GM18951 (cell line): ENCODE data around the gene COL15A1.
"Not testable (repeated sequence)": the region's sequence is repeated elsewhere in the genome, so short reads cannot be mapped to it uniquely, and the experiment has no call there.

Experiments
- POLR2A ChIP-seq: IDR thresholded peaks from 4 replicates; pipeline ENCODE4 v1.6.1; 2011; ENCODE audit warnings: mild to moderate bottlenecking; ENCODE audit not compliant: insufficient read length, insufficient read depth; ENCODE audit errors: extremely low read depth
- in situ Hi-C: fragments of 300-500 bp; cut with MboI; formaldehyde crosslinking; loops from one replicate; pipeline ENCODE4 v1.12.0; 2022; ENCODE audit warnings: low sequenced_read_pairs, mixed read lengths, inconsistent platforms; ENCODE audit not compliant: unreplicated experiment

Gene COL15A1

DNA sequence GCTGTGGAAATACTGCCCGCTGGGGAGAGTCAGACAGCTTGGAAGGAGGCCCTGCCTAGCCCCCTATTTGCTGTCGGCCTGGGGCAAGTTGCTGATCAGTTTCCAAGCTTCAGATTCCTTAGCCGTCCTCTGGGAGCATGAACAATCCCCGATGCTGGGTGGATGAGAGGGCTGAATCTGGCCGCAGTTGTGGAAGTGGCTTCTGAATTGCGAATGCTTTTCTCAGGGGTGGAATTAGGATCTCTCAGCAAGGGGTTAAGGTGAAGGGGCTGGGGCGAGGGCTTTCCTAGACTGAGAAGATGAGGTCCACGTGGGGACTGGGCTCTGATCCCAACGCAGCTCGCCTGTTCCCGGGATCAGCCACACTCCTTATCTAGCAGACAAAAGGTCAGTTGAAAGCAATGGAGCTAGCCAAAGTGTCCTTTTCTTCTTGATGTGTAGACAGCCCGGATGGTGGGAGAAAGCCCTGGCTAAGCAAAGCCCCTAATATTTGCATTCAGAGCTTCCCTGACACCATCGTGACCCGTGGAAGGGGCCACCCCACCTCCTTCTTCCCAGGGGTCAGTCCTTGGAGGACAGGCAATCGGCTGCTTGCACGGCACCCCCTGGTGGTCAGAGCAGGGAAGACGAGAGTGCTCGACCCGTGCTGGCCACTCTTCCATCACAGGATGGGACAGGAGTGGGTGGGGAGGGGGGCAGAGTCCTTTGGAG, 54.9 kb downstream of the COL15A1 start:
- in situ Hi-C loops: loop anchor here (10.0 kb wide), 2 partner anchors 136 to 154 kb away; no protein-coding TSS in a partner anchor
- no peak for TF ChIP-seq POLR2A

DNA sequence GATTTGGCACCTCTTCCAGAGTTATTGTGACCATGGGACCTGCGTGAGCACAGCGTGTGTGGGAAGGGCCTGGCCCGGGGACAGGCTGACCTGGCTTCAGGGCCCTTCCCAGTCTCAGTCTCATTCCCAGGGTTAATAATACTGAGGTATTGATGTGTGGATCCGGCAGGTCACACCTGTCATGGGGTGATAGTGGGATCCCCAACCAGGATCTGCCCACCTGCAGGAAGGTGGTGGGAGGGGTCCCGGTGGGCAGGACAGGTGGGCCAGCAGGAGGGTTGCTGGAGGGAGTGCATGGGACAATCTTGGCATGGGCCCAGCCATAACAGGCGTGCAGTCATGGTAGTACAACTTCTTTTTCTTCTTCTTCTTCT, 55.4 kb downstream of the COL15A1 start:
- in situ Hi-C loops: loop anchor here (10.0 kb wide), 2 partner anchors 136 to 154 kb away; no protein-coding TSS in a partner anchor
- no peak for TF ChIP-seq POLR2A

DNA sequence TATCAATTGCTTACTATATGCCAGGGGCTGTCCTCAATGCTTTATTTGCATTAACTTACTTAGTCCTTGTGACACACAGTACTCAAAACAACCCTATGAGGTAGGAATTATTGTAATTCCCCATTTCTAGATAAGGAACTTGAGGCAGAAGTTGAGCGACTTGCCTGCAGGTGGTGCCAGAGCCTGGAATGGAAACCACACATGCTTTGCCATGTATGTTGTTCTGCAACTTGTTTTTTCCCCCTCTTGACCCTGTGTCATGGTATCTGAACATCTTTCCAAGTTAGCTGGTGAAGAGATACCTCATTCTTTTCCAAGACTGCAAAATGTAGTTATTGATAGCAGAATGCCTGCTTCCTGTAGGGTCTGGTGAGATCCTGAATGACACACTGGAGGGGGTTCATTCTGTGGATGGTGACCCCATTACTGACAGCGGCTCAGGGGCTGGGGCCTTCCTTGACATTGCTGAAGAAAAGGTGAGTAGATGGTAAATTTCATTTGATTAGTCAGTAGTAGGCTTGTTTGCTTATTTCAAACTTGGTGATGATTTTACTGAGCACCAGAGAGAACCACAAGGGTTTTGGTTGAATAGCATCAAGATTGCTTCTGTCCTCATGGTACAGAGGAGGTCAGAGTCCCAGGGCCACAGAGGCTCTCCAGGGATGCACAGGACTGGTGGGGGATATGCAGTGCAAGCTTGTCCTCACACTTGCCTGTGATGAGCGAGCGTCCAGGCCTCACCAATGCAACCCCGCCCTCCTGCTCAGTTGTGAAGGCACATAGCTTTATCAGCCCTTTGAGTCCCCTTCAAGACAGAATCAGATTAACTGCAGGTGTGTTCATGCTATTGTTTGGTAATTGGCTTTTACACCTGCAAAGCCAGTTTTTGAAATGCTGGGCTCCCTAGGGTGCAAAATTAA, 57.0 kb downstream of the COL15A1 start:
- in situ Hi-C loops: no loop called here
- no peak for TF ChIP-seq POLR2A

DNA sequence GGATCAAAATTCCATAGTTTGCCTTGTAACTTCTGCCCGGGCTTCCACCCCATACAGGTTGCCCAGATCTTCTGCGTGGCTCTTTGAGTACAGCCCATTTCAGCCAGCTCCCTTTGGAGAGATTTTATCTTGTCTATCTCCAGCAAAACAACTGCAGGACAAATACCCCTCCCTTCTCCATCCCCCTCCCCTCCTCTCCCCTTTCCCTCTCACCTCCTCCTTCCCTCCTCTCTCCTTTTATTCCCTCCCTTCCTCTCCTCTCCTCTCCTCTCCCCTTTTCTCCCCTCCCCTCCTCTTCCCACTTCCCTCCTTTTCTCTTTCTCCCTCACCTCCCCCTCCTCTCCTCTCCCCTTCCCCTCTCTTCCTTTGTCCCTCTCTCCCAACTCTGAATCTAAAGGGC, 58.2 kb downstream of the COL15A1 start:
- in situ Hi-C loops: no loop called here
- no peak for TF ChIP-seq POLR2A

DNA sequence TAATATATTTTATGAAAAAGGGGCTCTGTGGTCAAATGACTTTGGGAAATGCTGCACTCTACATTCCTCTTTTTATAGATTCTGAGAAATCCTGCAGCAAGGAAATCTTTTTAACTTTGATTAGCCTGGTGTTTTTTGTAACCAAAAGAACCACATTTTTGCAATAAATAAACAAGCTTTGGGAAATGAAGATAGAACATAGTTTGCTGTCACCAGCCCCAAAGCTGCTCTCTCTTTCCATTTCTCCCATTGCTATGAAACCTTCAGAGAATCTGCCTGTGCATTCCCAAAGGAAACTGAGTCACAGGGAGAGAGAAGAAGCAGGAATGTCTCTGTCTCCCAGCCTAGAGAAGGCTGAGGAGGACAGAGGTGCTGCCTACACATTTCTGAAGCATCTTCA, 59.0 kb downstream of the COL15A1 start:
- in situ Hi-C loops: no loop called here
- TF ChIP-seq POLR2A: no peak

DNA sequence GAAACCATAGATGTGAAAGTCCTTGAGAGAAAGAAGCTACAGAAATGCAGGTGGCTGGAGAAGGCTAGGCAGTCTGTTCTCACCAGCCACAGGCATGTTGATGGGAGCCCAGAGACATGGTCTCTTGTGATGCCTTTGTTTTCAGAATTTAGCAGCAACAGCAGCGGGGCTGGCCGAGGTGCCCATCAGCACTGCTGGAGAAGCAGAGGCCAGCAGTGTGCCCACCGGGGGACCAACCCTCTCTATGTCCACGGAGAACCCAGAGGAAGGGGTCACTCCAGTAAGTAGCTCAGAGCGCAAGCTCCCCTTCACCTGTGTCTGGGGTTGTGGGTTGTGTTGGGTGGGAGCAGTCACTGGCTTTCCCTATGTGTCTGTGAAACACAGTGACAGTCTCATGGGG, 59.6 kb downstream of the COL15A1 start:
- TF ChIP-seq POLR2A: no peak
- in situ Hi-C loops: no loop called here

DNA sequence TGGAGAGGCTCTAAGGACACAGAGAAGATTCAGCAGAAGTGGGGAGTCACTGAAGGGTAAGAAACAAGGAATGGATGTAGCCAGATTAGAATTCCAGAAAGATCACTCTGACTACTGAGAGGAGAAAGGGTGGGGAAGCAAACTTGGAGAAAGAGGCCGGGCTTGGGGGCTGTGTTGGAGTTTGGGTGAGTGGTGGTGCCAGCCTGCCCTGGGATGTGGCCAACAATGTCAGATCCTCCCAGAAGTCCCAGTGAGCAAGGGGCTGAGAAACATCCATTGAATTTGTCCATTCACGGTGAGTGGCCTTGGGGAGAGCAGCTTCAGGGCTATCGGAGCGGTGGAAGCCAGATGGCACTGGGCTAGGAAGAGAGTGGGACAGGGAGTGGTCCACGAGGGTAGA, 60.4 kb downstream of the COL15A1 start:
- in situ Hi-C loops: no loop called here
- TF ChIP-seq POLR2A: no peak

DNA sequence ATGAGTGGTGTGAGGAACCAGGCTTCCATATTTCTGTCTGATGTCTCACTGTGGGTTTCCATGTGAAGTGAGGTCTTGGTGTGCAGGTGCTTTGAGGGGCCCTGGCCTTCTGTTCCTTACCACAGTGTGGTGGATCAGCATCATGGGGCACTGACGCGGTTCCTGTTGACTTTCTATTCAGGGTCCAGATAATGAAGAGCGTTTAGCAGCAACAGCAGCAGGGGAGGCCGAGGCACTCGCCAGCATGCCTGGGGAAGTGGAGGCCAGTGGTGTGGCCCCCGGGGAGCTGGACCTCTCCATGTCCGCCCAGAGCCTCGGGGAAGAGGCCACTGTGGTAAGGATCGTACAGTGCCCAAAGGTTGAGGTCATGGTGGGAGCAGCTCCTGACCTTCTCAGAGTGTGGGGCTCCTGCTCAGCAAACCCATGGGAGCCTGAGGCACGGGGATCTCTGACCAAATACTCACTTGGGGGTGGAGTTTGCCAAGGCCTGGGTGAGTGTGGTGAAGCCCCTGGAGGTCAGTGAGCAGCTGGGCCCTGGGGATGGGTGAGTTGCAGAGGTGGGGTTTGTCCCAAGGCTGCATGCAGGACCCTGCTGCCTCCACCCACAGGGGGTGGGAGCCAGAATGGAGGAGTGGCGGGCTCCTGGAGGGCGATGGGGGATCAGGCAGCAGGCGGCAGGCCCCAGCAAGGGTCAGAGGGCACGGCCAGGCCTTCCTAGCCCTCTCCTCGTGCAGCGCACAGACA, 61.2 kb downstream of the COL15A1 start:
- TF ChIP-seq POLR2A: no peak
- in situ Hi-C loops: no loop called here

DNA sequence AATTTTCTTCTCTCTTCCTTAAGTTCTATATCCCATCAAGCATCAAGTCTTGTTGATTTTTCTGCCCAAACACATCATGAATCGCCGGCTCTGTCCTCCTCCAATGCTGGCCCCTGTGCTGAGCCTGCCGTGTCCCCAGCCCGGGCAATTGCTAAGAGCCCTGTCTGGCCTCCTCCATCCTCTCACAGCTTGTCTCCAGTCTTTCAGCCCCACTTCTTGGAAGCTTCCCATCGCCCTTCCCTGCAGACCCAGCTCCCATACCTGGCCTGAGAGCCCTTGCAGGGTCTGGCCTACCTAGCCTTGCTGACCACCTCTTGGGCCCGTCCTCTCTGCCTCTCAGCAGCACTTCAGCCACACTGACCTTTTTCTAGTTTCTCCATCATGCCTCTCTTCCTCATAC, 61.9 kb downstream of the COL15A1 start:
- in situ Hi-C loops: no loop called here
- no peak for TF ChIP-seq POLR2A

DNA sequence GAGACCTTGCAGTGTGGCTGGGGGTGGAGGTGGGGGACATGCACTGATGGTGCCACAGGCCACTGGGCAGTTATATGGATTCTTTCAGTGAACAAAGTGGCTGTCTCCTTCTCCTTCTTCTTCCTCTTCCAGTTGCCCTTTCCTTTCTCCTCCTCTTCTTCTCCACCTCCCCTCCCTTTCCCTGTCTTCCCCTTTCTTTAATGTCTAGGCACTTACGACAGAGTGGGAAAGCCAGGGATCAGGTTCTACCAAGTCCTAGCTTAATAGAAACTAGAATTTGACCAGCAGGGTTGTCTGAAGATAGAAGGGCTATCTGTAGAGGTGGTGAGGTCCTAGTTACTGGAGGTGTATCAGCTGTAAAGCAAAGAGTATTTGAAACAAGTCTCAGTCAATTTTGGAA, 62.8 kb downstream of the COL15A1 start:
- in situ Hi-C loops: no loop called here
- no peak for TF ChIP-seq POLR2A

DNA sequence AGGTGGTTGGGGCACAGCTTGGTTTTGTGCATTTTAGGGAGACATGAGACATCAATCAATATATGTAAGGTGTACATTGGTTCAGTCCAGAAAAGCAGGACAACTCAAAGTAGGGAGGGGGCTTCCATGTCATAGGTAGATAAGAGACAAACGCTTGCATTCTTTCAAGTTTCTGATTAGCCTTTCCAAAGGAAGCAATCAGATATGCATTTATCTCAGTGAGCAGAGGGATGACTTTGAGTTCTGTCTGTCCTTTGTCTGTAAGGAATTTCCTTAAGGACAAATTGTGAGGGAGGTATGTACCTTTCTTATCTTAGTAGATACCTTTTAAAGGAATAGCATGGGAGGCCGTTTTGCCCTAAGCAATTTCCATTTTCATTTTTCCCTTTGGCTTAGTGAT, 63.3 kb downstream of the COL15A1 start:
- in situ Hi-C loops: no loop called here
- TF ChIP-seq POLR2A: no peak

DNA sequence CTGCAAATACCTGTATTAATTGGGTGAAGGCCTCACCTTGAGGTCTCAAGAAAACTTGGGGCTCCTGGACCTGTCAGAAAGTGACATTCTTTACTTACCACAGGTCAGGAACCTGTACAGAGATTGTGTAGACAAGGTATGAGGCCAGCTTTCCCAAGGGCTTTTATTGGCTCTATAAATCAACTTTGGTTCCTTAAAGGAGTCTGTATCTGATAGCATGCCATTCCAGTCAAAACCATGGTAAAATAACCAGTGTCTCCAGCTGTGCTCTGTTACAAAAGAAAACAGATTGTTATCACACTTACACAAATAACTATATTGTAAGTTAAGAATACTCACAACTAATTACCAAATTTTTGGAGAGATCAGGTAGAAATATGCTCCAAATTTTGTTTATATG, 64.5 kb downstream of the COL15A1 start:
- in situ Hi-C loops: no loop called here
- no peak for TF ChIP-seq POLR2A

DNA sequence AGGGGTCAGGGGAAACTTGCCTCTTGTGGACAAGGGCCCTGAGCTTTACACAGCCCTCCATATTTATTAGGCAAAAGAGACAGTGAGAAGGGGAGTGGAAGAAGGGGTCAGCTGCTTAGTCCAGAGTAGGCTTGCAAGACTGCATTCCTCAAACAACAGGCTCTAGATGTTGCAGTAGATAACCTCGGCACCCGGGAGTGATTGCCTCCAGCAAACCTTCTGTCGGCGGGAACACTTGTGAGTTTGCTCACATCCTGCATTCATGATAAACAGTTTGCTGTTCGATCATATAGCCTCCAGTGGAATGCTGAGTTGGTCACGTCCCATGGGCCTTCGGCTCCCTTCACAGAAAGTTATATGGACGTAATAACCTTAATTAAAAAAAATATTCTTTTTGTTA, 66.7 kb downstream of the COL15A1 start:
- in situ Hi-C loops: not testable (repeated sequence)
